Nephron progenitor cell (in vitro differentiated cells): ENCODE data around the gene ST8SIA3.

Experiments used
- DNase-seq: peaks from one replicate; pipeline ENCODE4 v3.0.0; 2021
- H3K27ac Mint-ChIP-seq: 2 replicates; pipeline ENCODE4 v1.8.0; 2021; ENCODE audit warnings: mild to moderate bottlenecking, moderate library complexity, mixed read lengths
- H3K27me3 Mint-ChIP-seq: 2 replicates; pipeline ENCODE4 v1.8.0; 2021; ENCODE audit warnings: mild to moderate bottlenecking, low read depth, mixed read lengths; ENCODE audit not compliant: poor library complexity
- H3K36me3 Mint-ChIP-seq: 2 replicates; pipeline ENCODE4 v1.8.0; 2021; ENCODE audit warnings: low read depth, mixed read lengths
- H3K4me1 Mint-ChIP-seq: 2 replicates; pipeline ENCODE4 v1.8.0; 2021; ENCODE audit warnings: mixed read lengths
- H3K4me3 Mint-ChIP-seq: 2 replicates; pipeline ENCODE4 v1.8.0; 2021; ENCODE audit warnings: mild to moderate bottlenecking, moderate library complexity, mixed read lengths
- H3K9me3 Mint-ChIP-seq: 2 replicates; pipeline ENCODE4 v1.8.0; 2021; ENCODE audit warnings: mild to moderate bottlenecking, moderate library complexity, mixed read lengths
- TF ChIP-seq, protein P1 (sequence below): fragments of 200-600 bp; sonication (generic); IDR thresholded peaks from 2 replicates; pipeline ENCODE4 v1.5.0; 2021; ENCODE audit warnings: antibody characterized with exemption

The ST8SIA3 gene

DNA sequence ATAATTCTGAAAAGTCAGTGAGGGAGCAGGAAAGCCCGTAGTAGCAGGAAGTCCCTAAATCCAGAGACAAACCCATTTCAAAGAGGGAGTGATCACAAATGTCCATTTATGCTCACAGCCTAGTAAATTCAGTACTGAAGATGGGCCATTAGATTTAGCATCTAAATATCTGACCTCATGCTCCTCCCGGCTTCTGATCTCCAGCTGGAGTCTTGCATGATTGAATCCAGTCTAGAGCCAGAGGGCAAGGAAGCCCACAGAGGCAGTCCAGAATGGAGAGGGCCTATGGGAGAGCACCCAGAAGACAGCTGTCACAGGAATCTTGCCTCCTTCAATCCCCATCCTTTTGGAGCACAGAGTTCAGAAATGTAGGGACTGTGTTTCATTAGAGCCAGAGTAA is 16.0 kb upstream of the ST8SIA3 start:
- TF ChIP-seq, protein P1, sequence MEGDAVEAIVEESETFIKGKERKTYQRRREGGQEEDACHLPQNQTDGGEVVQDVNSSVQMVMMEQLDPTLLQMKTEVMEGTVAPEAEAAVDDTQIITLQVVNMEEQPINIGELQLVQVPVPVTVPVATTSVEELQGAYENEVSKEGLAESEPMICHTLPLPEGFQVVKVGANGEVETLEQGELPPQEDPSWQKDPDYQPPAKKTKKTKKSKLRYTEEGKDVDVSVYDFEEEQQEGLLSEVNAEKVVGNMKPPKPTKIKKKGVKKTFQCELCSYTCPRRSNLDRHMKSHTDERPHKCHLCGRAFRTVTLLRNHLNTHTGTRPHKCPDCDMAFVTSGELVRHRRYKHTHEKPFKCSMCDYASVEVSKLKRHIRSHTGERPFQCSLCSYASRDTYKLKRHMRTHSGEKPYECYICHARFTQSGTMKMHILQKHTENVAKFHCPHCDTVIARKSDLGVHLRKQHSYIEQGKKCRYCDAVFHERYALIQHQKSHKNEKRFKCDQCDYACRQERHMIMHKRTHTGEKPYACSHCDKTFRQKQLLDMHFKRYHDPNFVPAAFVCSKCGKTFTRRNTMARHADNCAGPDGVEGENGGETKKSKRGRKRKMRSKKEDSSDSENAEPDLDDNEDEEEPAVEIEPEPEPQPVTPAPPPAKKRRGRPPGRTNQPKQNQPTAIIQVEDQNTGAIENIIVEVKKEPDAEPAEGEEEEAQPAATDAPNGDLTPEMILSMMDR = no peak
- no peak overlapping the region for H3K4me3 Mint-ChIP-seq

DNA sequence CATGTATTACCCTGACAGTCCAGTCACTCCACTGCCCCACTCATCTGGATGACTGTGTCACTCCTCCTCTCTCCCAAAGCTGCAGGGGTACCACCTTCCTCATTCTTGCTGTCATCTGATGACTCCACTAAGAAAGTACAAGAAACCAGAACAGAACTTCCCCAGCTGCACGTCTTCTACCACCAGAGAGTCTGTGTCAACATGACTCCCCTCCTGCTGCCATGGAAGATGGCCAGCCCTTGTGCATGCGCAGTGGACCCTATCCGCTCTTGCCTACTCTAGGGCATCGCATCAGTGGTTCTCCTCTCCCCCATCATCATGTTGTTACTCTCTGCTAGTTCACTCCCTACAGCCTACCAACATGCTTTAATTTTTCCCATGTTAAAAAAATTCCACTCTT is 14.5 kb upstream of the ST8SIA3 start:
- Mint-ChIP-seq H3K36me3 (no peaks in the 10 kb centered on the region), H3K27me3 (peaks cover 10% of the 10 kb centered on the region)

More for the DNA sequence above, 16.0 kb upstream of the ST8SIA3 start:
- Mint-ChIP-seq H3K9me3 (no peaks in the 10 kb centered on the region), H3K36me3 (no peaks in the 10 kb centered on the region), H3K27me3 (peaks cover 11% of the 10 kb centered on the region), H3K27ac (no peak overlapping the region), H3K4me1 (peaks cover 19% of the 10 kb centered on the region)
- DNase-seq = no peak

DNA sequence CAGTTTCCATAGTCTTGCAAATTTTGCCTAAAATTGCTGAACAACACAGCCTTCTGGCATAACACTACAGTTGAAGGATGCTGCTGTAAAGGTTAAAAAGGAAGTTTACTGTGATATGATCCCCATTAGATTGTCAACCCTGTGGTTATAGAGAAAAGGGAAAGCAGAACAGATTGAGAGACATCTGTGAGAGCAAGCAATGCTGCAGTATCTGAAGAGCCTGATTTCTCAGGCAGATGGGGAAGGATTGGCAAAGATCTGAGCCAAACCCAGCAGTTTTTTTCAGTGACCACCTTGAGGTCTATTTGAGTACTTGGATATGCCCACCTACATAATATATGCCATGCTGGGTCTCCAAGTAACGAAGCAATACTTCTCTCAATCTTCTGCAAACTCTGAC is 8.5 kb upstream of the ST8SIA3 start:
- TF ChIP-seq, protein P1 = no peak
- DNase-seq = no peak
- Mint-ChIP-seq H3K9me3 (no peaks in the 10 kb centered on the region), H3K36me3 (no peaks in the 10 kb centered on the region), H3K4me1 (peaks cover 7% of the 10 kb centered on the region), H3K4me3 (no peak overlapping the region), H3K27ac (no peak overlapping the region), H3K27me3 (peaks cover 7% of the 10 kb centered on the region)

More for the DNA sequence above, 14.5 kb upstream of the ST8SIA3 start:
- TF ChIP-seq, protein P1 = no peak
- H3K9me3 Mint-ChIP-seq = no peaks in the 10 kb centered on the region
- no peak overlapping the region for H3K4me3 Mint-ChIP-seq
- no peak for DNase-seq
- peaks cover 21% of the 10 kb centered on the region for H3K4me1 Mint-ChIP-seq
- no peak overlapping the region for H3K27ac Mint-ChIP-seq

DNA sequence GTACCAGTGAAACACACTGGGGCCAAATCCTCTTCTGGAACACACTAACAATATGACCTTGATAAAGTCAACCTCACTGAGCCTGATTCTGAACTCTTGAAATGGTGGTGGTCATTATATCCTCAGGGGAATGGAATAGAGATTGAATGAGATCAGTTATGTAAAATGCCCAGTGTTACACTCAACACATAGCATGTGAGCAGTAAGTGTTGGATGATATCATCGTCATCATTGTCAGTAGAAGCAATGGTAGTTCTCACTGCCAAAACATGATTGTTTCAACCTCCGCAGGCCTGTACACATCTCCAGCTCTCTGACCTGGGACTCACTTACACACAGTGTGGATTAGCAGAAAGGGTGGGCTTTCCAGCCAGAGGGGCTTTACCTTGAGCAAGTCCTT is 5.5 kb upstream of the ST8SIA3 start:
- no peak for DNase-seq
- Mint-ChIP-seq H3K4me3 (no peak overlapping the region), H3K36me3 (no peaks in the 10 kb centered on the region), H3K9me3 (no peaks in the 10 kb centered on the region), H3K27me3 (peaks cover 24% of the 10 kb centered on the region), H3K27ac (no peak overlapping the region), H3K4me1 (peaks cover 5% of the 10 kb centered on the region)
- TF ChIP-seq, protein P1 = no peak

DNA sequence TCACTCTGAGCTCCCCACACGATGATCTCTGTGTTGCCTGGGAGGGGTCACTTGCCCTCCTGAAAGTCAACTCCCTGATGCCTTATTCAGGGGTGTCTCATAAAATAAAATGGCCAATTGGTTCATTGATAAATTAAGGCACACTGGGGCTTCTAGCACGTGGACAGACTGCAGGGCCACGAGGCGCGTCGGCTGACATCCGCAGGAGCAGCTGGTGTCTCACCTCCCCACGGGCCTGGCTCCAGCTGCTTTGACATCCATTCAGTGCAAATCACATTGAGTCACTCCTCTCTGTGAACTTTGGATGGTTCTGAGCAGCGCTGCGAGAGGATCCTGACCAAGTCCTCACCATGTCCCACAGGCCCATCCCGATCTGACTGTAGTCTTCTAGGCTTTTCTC is 4.6 kb upstream of the ST8SIA3 start:
- Mint-ChIP-seq H3K4me1 (peaks cover 13% of the 10 kb centered on the region), H3K27me3 (peaks cover 31% of the 10 kb centered on the region), H3K4me3 (no peak overlapping the region), H3K27ac (no peak overlapping the region), H3K9me3 (no peaks in the 10 kb centered on the region), H3K36me3 (no peaks in the 10 kb centered on the region)
- DNase-seq = no peak
- TF ChIP-seq, protein P1 = no peak

DNA sequence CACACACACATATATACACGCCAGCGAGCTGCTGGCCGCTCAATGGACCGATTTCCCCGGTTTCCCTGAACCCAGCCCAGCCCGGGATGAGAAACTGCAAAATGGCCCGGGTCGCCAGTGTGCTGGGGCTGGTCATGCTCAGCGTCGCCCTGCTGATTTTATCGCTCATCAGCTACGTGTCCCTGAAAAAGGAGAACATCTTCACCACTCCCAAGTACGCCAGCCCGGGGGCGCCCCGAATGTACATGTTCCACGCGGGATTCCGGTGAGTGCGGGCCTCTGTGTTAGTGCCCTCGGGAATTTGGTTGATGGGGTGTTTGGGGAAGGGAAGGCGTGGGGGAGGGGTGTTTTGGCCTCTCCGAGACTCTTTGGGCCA is 392 bp downstream of the ST8SIA3 start:
- DNase-seq = peak; percentile 30
- no peaks in the 10 kb centered on the region for H3K36me3 Mint-ChIP-seq
- H3K9me3 Mint-ChIP-seq = peaks cover 4% of the 10 kb centered on the region
- H3K4me1 Mint-ChIP-seq = peaks cover 23% of the 10 kb centered on the region
- TF ChIP-seq, protein P1 = no peak
- H3K27me3 Mint-ChIP-seq = peaks cover 50% of the 10 kb centered on the region
- H3K27ac Mint-ChIP-seq = no peak overlapping the region
- H3K4me3 Mint-ChIP-seq = peak overlapping the region; percentile 92
